ENCODE results near the gene SERPIND1.

GRCh38 chr22:20803696-20804324 is 29.9 kb downstream of the SERPIND1 start:
- TF ChIP-seq CTCF (IDR thresholded peaks at IDR 0.05): peak in 2 of 3 donors; percentile 12 to 16
- TF ChIP-seq POLR2A (IDR thresholded peaks at IDR 0.05): no peak

All from breast epithelium (tissue), 3 donors.